KMS-11 (cell line): ENCODE data around the gene SDC1.

Experiments
- H2AFZ ChIP-seq: fragments of 200-600 bp; sonication (generic); 2 replicates; pipeline ENCODE4 v1.6.1; 2016; ENCODE audit warnings: antibody characterized with exemption, mixed run types, low read depth
- H3K27ac ChIP-seq: fragments of 200-600 bp; sonication (generic); 2 replicates; pipeline ENCODE4 v1.6.1; 2016; ENCODE audit warnings: mild to moderate bottlenecking, mixed run types
- H3K27me3 ChIP-seq: fragments of 200-600 bp; sonication (generic); 2 replicates; pipeline ENCODE4 v1.6.1; 2017; ENCODE audit warnings: mild to moderate bottlenecking, low read depth, mixed run types, moderate library complexity; ENCODE audit not compliant: insufficient read depth
- H3K36me3 ChIP-seq: fragments of 200-600 bp; sonication (generic); 2 replicates; pipeline ENCODE4 v1.6.1; 2017; ENCODE audit warnings: mild to moderate bottlenecking, mixed run types; ENCODE audit not compliant: insufficient read depth
- H3K4me1 ChIP-seq: fragments of 200-600 bp; sonication (generic); 2 replicates; pipeline ENCODE4 v1.6.1; 2016; ENCODE audit warnings: mild to moderate bottlenecking, low read depth, mixed run types; ENCODE audit not compliant: poor library complexity, severe bottlenecking
- H3K4me2 ChIP-seq: fragments of 200-600 bp; sonication (generic); 2 replicates; pipeline ENCODE4 v1.7.0; 2016; ENCODE audit warnings: mild to moderate bottlenecking, mixed run types
- H3K4me3 ChIP-seq: fragments of 200-600 bp; sonication (generic); IDR thresholded peaks from 2 replicates; pipeline ENCODE4 v1.6.1; 2017; ENCODE audit warnings: low read depth, low read length, mixed read lengths; ENCODE audit not compliant: insufficient read depth
- H3K79me2 ChIP-seq: fragments of 200-600 bp; sonication (generic); 2 replicates; pipeline ENCODE4 v1.6.1; 2016; ENCODE audit warnings: low read depth, mixed run types; ENCODE audit not compliant: insufficient read depth
- H3K9ac ChIP-seq: fragments of 200-600 bp; sonication (generic); 2 replicates; pipeline ENCODE4 v1.6.1; 2016; ENCODE audit warnings: mild to moderate bottlenecking, mixed run types
- H4K20me1 ChIP-seq: fragments of 200-600 bp; sonication (generic); 2 replicates; pipeline ENCODE4 v1.6.1; 2016; ENCODE audit warnings: mild to moderate bottlenecking, mixed run types; ENCODE audit not compliant: insufficient read depth
- CTCF ChIP-seq: fragments of 200-600 bp; sonication (generic); conservative IDR thresholded peaks from 2 replicates; pipeline ENCODE4 v1.6.1; 2017; ENCODE audit warnings: low read depth, mild to moderate bottlenecking, antibody characterized with exemption, low read length, moderate library complexity, mixed read lengths

SDC1 gene

GRCh38 chr2:20165677-20166509 lies 59.0 kb downstream of the SDC1 start:
- Histone ChIP-seq H2AFZ (no peak overlapping the region), H3K4me2 (no peak overlapping the region), H3K27ac (no peak overlapping the region), H3K4me1 (no peaks in the 10 kb centered on the region), H3K27me3 (no peaks in the 10 kb centered on the region), H3K79me2 (no peaks in the 10 kb centered on the region), H3K9ac (no peak overlapping the region), H3K36me3 (no peaks in the 10 kb centered on the region), H4K20me1 (no peaks in the 10 kb centered on the region), H3K4me3 (no peak overlapping the region)
- TF ChIP-seq CTCF: no peak

- Histone ChIP-seq H3K36me3 (no peaks in the 10 kb centered on the region), H3K4me1 (no peaks in the 10 kb centered on the region), H3K9ac (no peak overlapping the region), H2AFZ (no peak overlapping the region), H3K27ac (no peak overlapping the region), H3K27me3 (no peaks in the 10 kb centered on the region), H4K20me1 (no peaks in the 10 kb centered on the region), H3K4me2 (no peak overlapping the region), H3K79me2 (no peaks in the 10 kb centered on the region), H3K4me3 (no peak overlapping the region)
- TF ChIP-seq CTCF: no peak
Observed at GRCh38 chr2:20164734-20165478, 60.0 kb downstream of the SDC1 start.

- Histone ChIP-seq H3K79me2 (no peaks in the 10 kb centered on the region), H3K4me2 (no peak overlapping the region), H3K36me3 (no peaks in the 10 kb centered on the region), H3K9ac (no peak overlapping the region), H3K27ac (no peak overlapping the region), H2AFZ (no peak overlapping the region), H3K4me1 (no peaks in the 10 kb centered on the region), H3K27me3 (no peaks in the 10 kb centered on the region), H4K20me1 (no peaks in the 10 kb centered on the region), H3K4me3 (no peak overlapping the region)
- no peak for TF ChIP-seq CTCF
Observed at GRCh38 chr2:20164061-20164733, 60.7 kb downstream of the SDC1 start.

- H3K9ac ChIP-seq: no peak overlapping the region
Observed at GRCh38 chr2:20159411-20160070, 65.4 kb downstream of the SDC1 start.

More at GRCh38 chr2:20159411-20160070, 65.4 kb downstream of the SDC1 start:
- Histone ChIP-seq H3K4me1 (peaks cover 22% of the 10 kb centered on the region), H3K79me2 (no peaks in the 10 kb centered on the region), H2AFZ (no peak overlapping the region), H3K4me3 (no peak overlapping the region), H3K27me3 (no peaks in the 10 kb centered on the region), H3K36me3 (no peaks in the 10 kb centered on the region), H3K4me2 (no peak overlapping the region), H3K27ac (no peak overlapping the region), H4K20me1 (no peaks in the 10 kb centered on the region)
- TF ChIP-seq CTCF: no peak
